Activated CD4-positive, alpha-beta T cell treated with anti-CD3 and anti-CD28 coated beads, Interleukin-2, amount 50 U/mL, for 4 hours (primary cell): ENCODE measurements around the gene CD300LG.
"Not testable (repeated sequence)": the region's sequence is repeated elsewhere in the genome, so short reads cannot be mapped to it uniquely, and the experiment has no call there.

Experiments used
- DNase-seq, 2 experiments: peaks; one replicate each; pipeline ENCODE4 v3.0.0-alpha.2; 2020

The CD300LG gene

GRCh38 chr17:43826206-43826605 is 20.8 kb upstream of the CD300LG start:
- no peak for DNase-seq

DNA sequence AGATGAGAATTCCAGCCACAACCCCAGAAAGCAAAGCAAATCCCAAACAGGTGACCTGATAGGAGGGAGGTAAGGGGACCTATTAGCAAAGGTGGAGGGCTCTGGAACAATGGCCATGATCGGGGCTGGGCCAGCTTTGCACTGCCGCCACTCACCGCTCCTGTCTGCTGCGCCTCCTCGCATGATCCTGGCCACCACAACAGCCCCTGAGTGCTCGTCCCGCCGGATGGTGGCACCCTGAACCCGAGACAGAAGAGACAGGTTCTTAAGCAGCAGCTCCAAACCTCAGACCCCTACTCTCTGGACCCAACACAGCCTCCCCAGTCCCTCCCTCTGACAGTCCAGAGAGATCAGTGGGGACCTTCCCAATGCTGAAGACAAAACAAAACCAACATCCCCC is 19.4 kb upstream of the CD300LG start:
- no peak for DNase-seq

- DNase-seq: no peak
Measured at GRCh38 chr17:43829738-43830137, 17.2 kb upstream of the CD300LG start.

GRCh38 chr17:43830510-43831140 is 16.4 kb upstream of the CD300LG start:
- DNase-seq: no peak

GRCh38 chr17:43831633-43832032 is 15.3 kb upstream of the CD300LG start:
- DNase-seq: no peak

- DNase-seq: peak in 1 of 2 experiments; percentile 9
Measured at GRCh38 chr17:43832168-43832975, 14.6 kb upstream of the CD300LG start.

GRCh38 chr17:43832976-43833829 is 13.8 kb upstream of the CD300LG start, which contains the start of gene MPP3:
Gene MPP3, minus strand, starts transcription at chr17:43833146. Its CDS starts 1,240 bp downstream, at chr17:43831906.
- DNase-seq: peak; percentile 36 to 45

DNA sequence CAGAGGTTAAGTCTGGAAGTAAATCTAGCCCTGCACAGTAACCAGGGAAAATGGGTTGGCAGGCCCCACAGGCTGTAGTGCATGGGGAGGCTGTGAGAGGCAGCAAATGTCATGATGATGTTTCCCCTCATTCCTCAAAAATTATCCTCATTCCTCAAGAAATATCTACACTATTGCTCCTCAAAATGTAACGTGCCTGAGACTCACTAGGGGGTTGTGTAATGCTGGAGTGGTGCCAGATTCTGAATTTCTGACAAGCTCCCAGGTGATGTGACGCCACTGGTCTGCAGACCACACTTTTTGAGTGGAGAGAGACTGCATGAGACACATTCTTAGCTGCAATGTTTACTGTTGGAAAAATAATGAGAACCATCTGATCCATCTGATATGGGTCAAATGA is 12.9 kb upstream of the CD300LG start:
- no peak for DNase-seq

GRCh38 chr17:43839670-43840108 is 7.3 kb upstream of the CD300LG start:
- no peak for DNase-seq

GRCh38 chr17:43840814-43841213 is 6.2 kb upstream of the CD300LG start:
- no peak for DNase-seq

DNA sequence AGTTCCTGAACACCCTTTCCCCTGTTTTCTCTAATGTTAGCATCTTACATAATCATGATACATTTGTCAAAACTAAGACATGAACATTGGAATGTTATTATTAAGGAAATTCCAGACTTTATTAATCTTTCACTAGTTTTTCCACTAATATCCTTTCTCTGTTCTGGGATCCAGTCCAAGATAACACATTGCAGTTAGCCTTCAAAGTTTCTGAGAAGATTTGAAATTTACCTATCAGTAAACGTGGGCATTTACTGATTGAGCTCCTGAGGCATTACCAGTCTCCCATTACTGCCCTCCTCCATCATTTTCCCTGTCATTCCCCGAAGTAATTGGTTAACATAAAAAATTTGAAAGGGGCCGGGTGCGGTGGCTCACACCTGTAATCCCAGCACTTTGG is 5.7 kb upstream of the CD300LG start:
- DNase-seq: no peak

GRCh38 chr17:43842091-43842974 is 4.6 kb upstream of the CD300LG start:
- not testable (repeated sequence) for DNase-seq

- no peak for DNase-seq
Measured at GRCh38 chr17:43842975-43843325, 4.0 kb upstream of the CD300LG start.

DNA sequence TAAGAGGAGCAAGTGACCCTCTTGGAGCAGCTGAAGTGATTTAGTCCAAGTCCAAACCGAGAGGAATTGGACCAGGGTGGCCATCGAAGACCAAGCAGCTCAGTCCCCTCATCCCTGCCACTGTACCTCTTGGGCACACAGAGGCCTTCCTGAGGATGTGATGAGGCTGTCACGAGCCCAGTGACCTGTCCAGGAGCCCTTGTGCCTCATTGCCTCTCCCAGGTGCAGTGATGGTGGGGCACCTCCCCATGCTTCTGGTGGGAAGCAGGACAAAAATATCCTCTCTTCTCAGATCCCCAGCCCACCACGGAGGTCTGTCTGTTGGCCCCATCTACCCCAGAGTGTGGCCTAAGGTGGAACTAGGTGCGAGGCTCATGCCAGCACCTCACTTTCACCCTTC is 2.7 kb upstream of the CD300LG start:
- DNase-seq: no peak

GRCh38 chr17:43845766-43846165 is 1.2 kb upstream of the CD300LG start:
- DNase-seq: no peak

- DNase-seq: peak; percentile 68 to 74
Measured at GRCh38 chr17:43846221-43846712, 709 bp upstream of the CD300LG start.

DNA sequence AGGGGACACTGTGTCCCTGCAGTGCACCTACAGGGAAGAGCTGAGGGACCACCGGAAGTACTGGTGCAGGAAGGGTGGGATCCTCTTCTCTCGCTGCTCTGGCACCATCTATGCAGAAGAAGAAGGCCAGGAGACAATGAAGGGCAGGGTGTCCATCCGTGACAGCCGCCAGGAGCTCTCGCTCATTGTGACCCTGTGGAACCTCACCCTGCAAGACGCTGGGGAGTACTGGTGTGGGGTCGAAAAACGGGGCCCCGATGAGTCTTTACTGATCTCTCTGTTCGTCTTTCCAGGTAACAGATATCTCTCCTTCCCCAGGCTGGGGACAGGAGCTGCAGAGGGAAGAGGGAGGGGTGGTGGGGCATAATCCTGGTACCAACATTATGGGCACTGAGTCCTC is 1.6 kb downstream of the CD300LG start:
- no peak for DNase-seq

GRCh38 chr17:43849116-43849515 is 2.1 kb downstream of the CD300LG start:
- DNase-seq: no peak

DNA sequence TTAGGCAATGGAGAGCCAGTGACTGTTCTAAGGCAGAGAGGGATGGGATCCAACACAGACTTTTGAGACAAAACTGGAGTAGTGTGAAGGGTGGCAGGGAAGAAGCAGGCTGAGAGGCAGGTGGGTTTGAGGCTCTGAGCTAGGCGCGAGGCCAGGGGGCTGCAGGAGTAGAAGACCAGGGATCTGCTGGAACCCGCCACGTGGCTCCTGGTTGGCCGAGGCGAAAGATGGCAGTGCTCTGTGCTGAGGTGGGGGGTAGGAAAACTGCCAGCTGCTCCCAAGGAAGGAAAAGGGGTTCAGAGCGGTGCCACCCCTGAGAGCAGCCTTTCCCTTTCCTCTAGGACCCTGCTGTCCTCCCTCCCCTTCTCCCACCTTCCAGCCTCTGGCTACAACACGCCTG is 5.6 kb downstream of the CD300LG start:
- DNase-seq: no peak

GRCh38 chr17:43853546-43853945 is 6.6 kb downstream of the CD300LG start:
- no peak for DNase-seq

DNA sequence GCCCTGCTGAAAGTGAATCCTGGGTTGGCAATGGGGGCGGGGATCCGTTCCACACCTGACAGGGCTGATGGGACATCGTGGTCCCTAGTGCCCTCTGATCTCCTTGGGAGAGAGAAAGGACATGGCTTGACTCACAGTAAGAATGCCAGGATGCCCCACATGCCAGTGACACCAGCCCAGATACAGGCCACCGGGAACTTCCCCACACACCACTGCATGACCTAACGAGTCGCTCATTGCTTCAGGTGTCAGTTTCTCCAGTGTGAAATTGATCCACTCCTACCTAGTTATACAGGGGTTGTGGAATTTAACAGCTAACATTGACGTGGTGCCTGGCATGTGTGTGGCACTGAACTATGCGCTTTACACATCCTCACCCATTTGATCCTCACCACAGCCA is 7.5 kb downstream of the CD300LG start:
- DNase-seq: no peak

DNA sequence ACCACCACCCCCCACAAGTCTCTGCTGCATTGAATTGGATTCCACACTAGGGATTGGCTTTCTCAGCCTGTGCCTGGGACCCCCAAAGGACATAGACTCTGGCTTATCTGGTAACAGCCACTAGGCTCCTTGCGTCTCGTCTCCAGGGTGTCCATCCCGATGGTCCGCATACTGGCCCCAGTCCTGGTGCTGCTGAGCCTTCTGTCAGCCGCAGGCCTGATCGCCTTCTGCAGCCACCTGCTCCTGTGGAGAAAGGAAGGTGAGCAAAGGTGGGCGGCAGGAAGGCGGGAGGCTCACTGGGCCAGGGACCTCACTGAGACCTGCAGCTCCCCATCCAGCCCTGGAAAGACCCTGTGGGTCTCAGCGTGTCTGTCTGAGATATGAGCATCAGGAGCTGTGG is 8.1 kb downstream of the CD300LG start:
- no peak for DNase-seq
